ENCODE measurements around the gene LHX3. TPM values are rescaled to one million over a fixed set of nuclear protein-coding genes. Genes with fewer than 3 reads are reported as not detected.
"Not testable (repeated sequence)": the region's sequence is repeated elsewhere in the genome, so short reads cannot be mapped to it uniquely, and the experiment has no call there.

LHX3 gene
- total RNA-seq, 1 donor from 2014 or later: not detected

DNA sequence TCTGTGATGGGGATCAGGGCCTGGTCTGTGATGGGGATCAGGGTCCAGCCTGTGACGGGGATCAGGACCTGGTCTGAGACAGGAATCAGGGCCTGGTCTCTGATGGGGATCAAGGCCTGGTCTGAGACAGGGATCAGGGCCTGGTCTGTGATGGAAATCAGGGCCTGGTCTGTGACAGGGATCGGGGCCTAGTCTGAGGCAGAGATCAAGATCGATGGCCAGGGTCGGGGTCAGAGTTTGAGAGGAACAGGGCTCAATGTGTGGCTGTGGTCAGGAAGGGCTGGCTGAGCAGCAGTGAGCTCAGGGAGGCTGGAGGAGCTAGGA, 52.4 kb downstream of the LHX3 start:
- no peaks in the 10 kb centered on the region for H3K9me3 Mint-ChIP-seq
- H3K9ac ChIP-seq: no peak overlapping the region
- no peak for TF ChIP-seq EZH2 (IDR thresholded peaks at IDR 0.05)
- TF ChIP-seq EZH2phosphoT487 (IDR thresholded peaks at IDR 0.05): no peak
- TF ChIP-seq, protein P1, sequence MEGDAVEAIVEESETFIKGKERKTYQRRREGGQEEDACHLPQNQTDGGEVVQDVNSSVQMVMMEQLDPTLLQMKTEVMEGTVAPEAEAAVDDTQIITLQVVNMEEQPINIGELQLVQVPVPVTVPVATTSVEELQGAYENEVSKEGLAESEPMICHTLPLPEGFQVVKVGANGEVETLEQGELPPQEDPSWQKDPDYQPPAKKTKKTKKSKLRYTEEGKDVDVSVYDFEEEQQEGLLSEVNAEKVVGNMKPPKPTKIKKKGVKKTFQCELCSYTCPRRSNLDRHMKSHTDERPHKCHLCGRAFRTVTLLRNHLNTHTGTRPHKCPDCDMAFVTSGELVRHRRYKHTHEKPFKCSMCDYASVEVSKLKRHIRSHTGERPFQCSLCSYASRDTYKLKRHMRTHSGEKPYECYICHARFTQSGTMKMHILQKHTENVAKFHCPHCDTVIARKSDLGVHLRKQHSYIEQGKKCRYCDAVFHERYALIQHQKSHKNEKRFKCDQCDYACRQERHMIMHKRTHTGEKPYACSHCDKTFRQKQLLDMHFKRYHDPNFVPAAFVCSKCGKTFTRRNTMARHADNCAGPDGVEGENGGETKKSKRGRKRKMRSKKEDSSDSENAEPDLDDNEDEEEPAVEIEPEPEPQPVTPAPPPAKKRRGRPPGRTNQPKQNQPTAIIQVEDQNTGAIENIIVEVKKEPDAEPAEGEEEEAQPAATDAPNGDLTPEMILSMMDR (IDR thresholded peaks at IDR 0.05): no peak
- peaks cover 17% of the 10 kb centered on the region for H3K27me3 ChIP-seq
- H4K20me1 ChIP-seq (ENCODE audit: low read depth): no peaks in the 10 kb centered on the region
- no peak overlapping the region for H3K4me2 ChIP-seq
- H3K36me3 Mint-ChIP-seq: no peaks in the 10 kb centered on the region
- no peak overlapping the region for H3K27ac ChIP-seq
- no peak for DNase-seq (ENCODE audit: low spot score)
- H3K36me3 ChIP-seq: no peaks in the 10 kb centered on the region
- H2AFZ ChIP-seq (replicated peaks): no peak overlapping the region
- H3K27me3 Mint-ChIP-seq (ENCODE audit: insufficient read depth, low read depth): peaks cover 23% of the 10 kb centered on the region
- no peak overlapping the region for H3K4me3 ChIP-seq
- H3K4me1 ChIP-seq: peaks cover 19% of the 10 kb centered on the region
- no peak overlapping the region for H3K27ac Mint-ChIP-seq
- peak overlapping the region; percentile 8 for H3K4me3 Mint-ChIP-seq
- H3F3A ChIP-seq (ENCODE audit: low read depth): peaks cover 26% of the 10 kb centered on the region
- H3K4me1 Mint-ChIP-seq: peaks cover 35% of the 10 kb centered on the region
- H3K9me3 ChIP-seq (ENCODE audit: low read depth): no peaks in the 10 kb centered on the region
- H3K79me2 ChIP-seq (ENCODE audit: low read depth): no peaks in the 10 kb centered on the region

DNA sequence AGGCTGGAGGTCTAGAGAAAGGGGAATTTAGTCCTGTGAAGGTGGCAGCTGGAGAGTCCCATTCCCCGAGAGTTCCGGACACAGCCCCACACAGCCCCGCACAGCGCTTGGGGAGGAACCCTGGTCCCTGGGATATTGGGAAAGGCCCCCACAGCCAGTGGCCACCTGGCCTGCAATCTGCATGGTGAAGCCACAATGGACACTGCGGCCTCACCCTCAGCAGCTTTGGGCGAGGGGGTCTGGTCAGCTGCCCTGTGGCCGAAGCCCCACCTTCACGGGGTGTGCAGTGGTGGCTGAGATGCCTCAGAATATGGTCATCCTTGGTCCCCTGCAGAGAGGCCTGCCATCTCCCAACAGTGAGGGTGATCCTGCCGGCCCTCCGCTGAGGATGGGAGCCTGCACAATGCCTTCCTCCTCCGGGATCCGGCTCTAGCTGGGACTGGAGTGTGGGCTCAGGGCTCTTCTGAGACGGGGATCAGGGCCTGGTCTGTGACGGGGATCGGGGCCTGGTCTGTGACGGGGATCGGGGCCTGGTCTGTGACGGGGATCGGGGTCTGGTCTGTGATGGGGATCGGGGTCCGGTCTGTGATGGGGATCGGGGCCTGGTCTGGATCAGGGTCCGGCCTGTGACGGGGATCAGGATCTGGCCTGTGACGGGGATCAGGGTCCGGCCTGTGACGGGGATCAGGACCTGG, 52.9 kb downstream of the LHX3 start:
- Mint-ChIP-seq H3K9me3 (no peaks in the 10 kb centered on the region), H3K4me1 (peaks cover 31% of the 10 kb centered on the region), H3K4me3 (peak overlapping the region; percentile 41), H3K27ac (peak overlapping the region; percentile 81), H3K27me3 (ENCODE audit: insufficient read depth, low read depth) (peaks cover 25% of the 10 kb centered on the region), H3K36me3 (no peaks in the 10 kb centered on the region)
- H2AFZ ChIP-seq (replicated peaks): no peak overlapping the region
- peaks cover 17% of the 10 kb centered on the region for H3K27me3 ChIP-seq
- no peaks in the 10 kb centered on the region for H4K20me1 ChIP-seq (ENCODE audit: low read depth)
- no peak overlapping the region for H3K9ac ChIP-seq
- no peaks in the 10 kb centered on the region for H3K79me2 ChIP-seq (ENCODE audit: low read depth)
- H3K9me3 ChIP-seq (ENCODE audit: low read depth): no peaks in the 10 kb centered on the region
- H3F3A ChIP-seq (ENCODE audit: low read depth): peaks cover 29% of the 10 kb centered on the region
- no peak for TF ChIP-seq EZH2phosphoT487 (IDR thresholded peaks at IDR 0.05)
- no peak for TF ChIP-seq EZH2 (IDR thresholded peaks at IDR 0.05)
- TF ChIP-seq, protein P1 (IDR thresholded peaks at IDR 0.05): no peak
- H3K4me1 ChIP-seq: peaks cover 19% of the 10 kb centered on the region
- peak overlapping the region; percentile 34 for H3K4me2 ChIP-seq
- no peak for DNase-seq (ENCODE audit: low spot score)
- no peak overlapping the region for H3K27ac ChIP-seq
- no peaks in the 10 kb centered on the region for H3K36me3 ChIP-seq
- H3K4me3 ChIP-seq: no peak overlapping the region

DNA sequence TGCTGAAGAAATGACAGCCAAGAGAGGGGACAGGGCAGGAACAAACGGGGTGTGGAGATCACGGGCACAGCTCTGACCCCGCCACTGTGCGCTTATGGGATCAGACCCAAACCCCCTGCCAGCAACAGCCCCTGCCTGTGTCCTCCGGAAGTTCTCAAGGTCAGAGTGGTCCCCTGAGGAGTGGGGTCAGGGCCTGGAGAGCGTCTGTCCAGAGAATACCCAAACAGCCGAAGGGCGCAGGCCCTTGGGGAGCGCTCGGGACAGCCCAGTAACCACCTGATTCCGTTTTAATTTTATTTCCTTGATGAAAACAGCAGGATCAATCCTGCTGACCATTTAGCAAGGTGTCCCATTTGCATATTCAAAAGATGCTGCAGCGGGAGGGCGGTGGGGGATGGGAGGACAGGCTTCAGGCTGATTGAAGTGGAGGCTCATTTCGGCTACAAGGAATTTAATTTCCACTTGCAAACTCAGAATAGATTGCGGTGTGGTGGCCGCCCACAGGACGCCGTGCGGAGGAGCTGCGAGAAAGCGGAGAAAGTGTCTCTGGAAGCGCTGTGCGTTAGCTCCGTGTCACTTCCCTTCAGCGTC, 53.6 kb downstream of the LHX3 start:
- Histone ChIP-seq H4K20me1 (ENCODE audit: low read depth) (no peaks in the 10 kb centered on the region), H3K4me3 (no peak overlapping the region), H3K9me3 (ENCODE audit: low read depth) (no peaks in the 10 kb centered on the region), H3F3A (ENCODE audit: low read depth) (peaks cover 29% of the 10 kb centered on the region), H3K27ac (no peak overlapping the region), H3K4me2 (peak overlapping the region; percentile 34), H2AFZ (replicated peaks) (no peak overlapping the region), H3K79me2 (ENCODE audit: low read depth) (no peaks in the 10 kb centered on the region), H3K36me3 (no peaks in the 10 kb centered on the region), H3K9ac (no peak overlapping the region), H3K27me3 (peaks cover 17% of the 10 kb centered on the region), H3K4me1 (peaks cover 19% of the 10 kb centered on the region)
- DNase-seq (ENCODE audit: low spot score): peak; percentile 54
- TF ChIP-seq EZH2 (IDR thresholded peaks at IDR 0.05): no peak
- TF ChIP-seq EZH2phosphoT487 (IDR thresholded peaks at IDR 0.05): no peak
- TF ChIP-seq, protein P1 (IDR thresholded peaks at IDR 0.05): no peak
- H3K4me1 Mint-ChIP-seq: peaks cover 26% of the 10 kb centered on the region
- H3K9me3 Mint-ChIP-seq: no peaks in the 10 kb centered on the region
- peaks cover 25% of the 10 kb centered on the region for H3K27me3 Mint-ChIP-seq (ENCODE audit: insufficient read depth, low read depth)
- peak overlapping the region; percentile 81 for H3K27ac Mint-ChIP-seq
- peak overlapping the region; percentile 41 for H3K4me3 Mint-ChIP-seq
- H3K36me3 Mint-ChIP-seq: no peaks in the 10 kb centered on the region

DNA sequence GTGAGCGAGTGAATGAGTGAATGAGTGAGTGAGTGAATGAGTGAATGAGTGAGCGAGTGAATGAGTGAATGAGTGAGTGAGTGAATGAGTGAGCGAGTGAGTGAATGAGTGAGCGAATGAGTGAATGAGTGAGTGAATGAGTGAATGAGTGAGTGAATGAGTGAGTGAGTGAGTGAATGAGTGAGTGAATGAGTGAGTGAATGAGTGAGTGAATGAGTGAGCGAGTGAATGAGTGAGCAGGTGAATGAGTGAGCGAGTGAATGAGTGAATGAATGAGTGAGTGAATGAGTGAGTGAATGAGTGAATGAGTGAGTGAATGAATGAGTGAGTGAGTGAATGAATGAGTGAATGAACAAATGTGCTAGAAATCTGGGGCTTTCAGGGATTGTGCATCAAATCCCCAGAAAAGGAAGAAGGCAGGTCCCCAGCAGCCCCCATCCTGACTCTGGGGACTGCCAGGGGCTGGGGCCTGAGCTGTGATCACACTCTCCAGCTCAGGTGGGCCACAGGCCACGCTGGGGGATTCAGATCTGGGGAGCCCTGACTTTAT, 54.2 kb downstream of the LHX3 start:
- peaks cover 19% of the 10 kb centered on the region for H3K4me1 ChIP-seq
- not testable (repeated sequence) for H3K79me2 ChIP-seq (ENCODE audit: low read depth); DNase-seq (ENCODE audit: low spot score); H3K36me3 Mint-ChIP-seq; H3K4me3 ChIP-seq; H2AFZ ChIP-seq (replicated peaks); H3K9ac ChIP-seq; H3K9me3 ChIP-seq (ENCODE audit: low read depth); H3K4me2 ChIP-seq; H3K36me3 ChIP-seq; H3K9me3 Mint-ChIP-seq; H3K4me3 Mint-ChIP-seq; H3K27ac Mint-ChIP-seq; H3K27ac ChIP-seq; H4K20me1 ChIP-seq (ENCODE audit: low read depth)
- H3K4me1 Mint-ChIP-seq: peaks cover 23% of the 10 kb centered on the region
- H3F3A ChIP-seq (ENCODE audit: low read depth): peaks cover 29% of the 10 kb centered on the region
- peaks cover 17% of the 10 kb centered on the region for H3K27me3 ChIP-seq
- H3K27me3 Mint-ChIP-seq (ENCODE audit: insufficient read depth, low read depth): peaks cover 22% of the 10 kb centered on the region
